Body of pancreas (tissue), 4 donors: ENCODE results near the gene CLSTN1.

ENCODE experiments used
- CTCF ChIP-seq, 7 experiments: fragments of 450-650 bp in 4 of 7; fragments of 200-600 bp in 3 of 7; sonication (generic) in 3 of 7; IDR thresholded peaks; one replicate each; pipeline ENCODE4 v1.5.1; 2016 to 2019; ENCODE audit warnings: antibody characterized with exemption in 7 of 7
- POLR2A ChIP-seq, 3 donors: fragments of 450-650 bp; IDR thresholded peaks; one replicate each; pipeline ENCODE4 v1.6.1; 2016; ENCODE audit warnings: antibody characterized with exemption in 3 of 3, mild to moderate bottlenecking in 2 of 3

DNA sequence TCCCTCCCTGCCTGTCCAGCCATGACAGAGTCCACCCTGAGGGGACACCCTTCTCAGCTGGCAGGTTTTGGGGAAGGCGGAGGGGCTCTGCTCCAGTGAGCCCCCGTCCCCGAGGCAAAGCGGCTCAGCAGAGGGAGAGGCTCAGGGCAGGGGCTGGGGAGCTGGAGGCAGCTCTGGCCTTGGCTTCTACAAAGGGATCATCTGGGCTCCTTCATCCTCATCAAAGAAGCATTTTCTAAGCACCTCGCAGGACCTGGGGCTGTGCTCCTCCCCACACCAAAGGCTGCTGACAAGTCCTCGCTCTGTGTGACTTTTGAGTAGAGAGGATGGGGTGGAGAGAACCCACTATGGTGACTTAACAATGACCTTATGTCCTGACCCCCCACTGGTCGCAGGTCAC, 21.0 kb upstream of the CLSTN1 start:
- no peak for TF ChIP-seq CTCF (IDR thresholded peaks at IDR 0.05)
- TF ChIP-seq POLR2A (IDR thresholded peaks at IDR 0.05): no peak
